Measurements from ENCODE around the gene DIMT1. TPM values are rescaled to one million over a fixed set of nuclear protein-coding genes. Genes with fewer than 3 reads are reported as not detected.

Gene DIMT1
- total RNA-seq, 4 donors from 2014 or later, result 11.7 to 36.3 (median 24.5) TPM

GRCh38 chr5:62343428-62343827, 60.3 kb downstream of the DIMT1 start:
- no peak for TF ChIP-seq CTCF (IDR thresholded peaks at IDR 0.05; ENCODE audit: low read depth)

- TF ChIP-seq CTCF (IDR thresholded peaks at IDR 0.05; ENCODE audit: low read depth), result no peak
Measured at GRCh38 chr5:62342476-62342837, 61.2 kb downstream of the DIMT1 start.

- TF ChIP-seq CTCF (IDR thresholded peaks at IDR 0.05; ENCODE audit: low read depth), result no peak
Measured at GRCh38 chr5:62341783-62342475, 61.8 kb downstream of the DIMT1 start.

GRCh38 chr5:62340979-62341378, 62.7 kb downstream of the DIMT1 start:
- TF ChIP-seq CTCF (IDR thresholded peaks at IDR 0.05; ENCODE audit: low read depth), result no peak

GRCh38 chr5:62340392-62340791, 63.3 kb downstream of the DIMT1 start:
- no peak for TF ChIP-seq CTCF (IDR thresholded peaks at IDR 0.05; ENCODE audit: low read depth)

Small RNA genes lying within 50 kb of the gene (small RNA-seq; reads per million reads assigned to genes)
- not detected for gene RNU6-661P

Other genes with a start within 250 kb of the DIMT1 start
- 10 to 100 TPM; 36.5 to 45.6 (median 41.9) TPM for gene KIF2A, start 97.7 kb downstream of the DIMT1 start, total RNA-seq
- 10 to 100 TPM; 25.0 to 49.2 (median 35.5) TPM for gene IPO11, start 8.9 kb upstream of the DIMT1 start, total RNA-seq
- 10 to 100 TPM in 2 of 4 donors, 1 to 10 TPM in 2; 6.6 to 14.2 (median 11.3) TPM for gene LRRC70, start 174.9 kb upstream of the DIMT1 start, total RNA-seq